OCI-LY7 (cell line): Measurements from ENCODE around the gene MIOS. TPM values are rescaled to one million over a fixed set of nuclear protein-coding genes. Genes with fewer than 3 reads are reported as not detected.
A peak's percentile ranks its signal among the peaks of the same experiment; 100 is the strongest.

Source experiments
- BruUV-seq: library from RNA; stranded (reverse); fragments of 400-500 nt; replicated peaks from 2 replicates; lab custom pipeline; 2021; lab: Mats Ljungman, UMichigan
- CTCF ChIA-PET: fragments of 300-600 bp; sonication (Branson Sonifier 250); formaldehyde crosslinking; loops from one replicate; lab custom pipeline; 2022; ENCODE audit warnings: antibody characterized with exemption; ENCODE audit not compliant: unreplicated experiment; lab: Charles Lee
- POLR2A ChIA-PET: fragments of 300-600 bp; sonication (Branson Sonifier 250); formaldehyde crosslinking; loops from one replicate; lab custom pipeline; 2022; ENCODE audit warnings: antibody characterized with exemption; lab: Charles Lee
- DNase-seq: peaks from one replicate; pipeline ENCODE4 v3.0.0-alpha.2; 2015; ENCODE audit warnings: low spot score
- H2AFZ ChIP-seq: fragments of 200-600 bp; sonication (generic), shearing (Covaris generic); 2 replicates; pipeline ENCODE4 v1.6.1; 2014; ENCODE audit warnings: mild to moderate bottlenecking, antibody characterized with exemption, low read length, moderate library complexity
- H3K27ac ChIP-seq: fragments of 200-600 bp; sonication (generic); 2 replicates; pipeline ENCODE4 v1.5.1; 2014; ENCODE audit warnings: mixed run types, low read depth, mild to moderate bottlenecking, moderate library complexity, low read length, inconsistent platforms; ENCODE audit not compliant: poor library complexity, severe bottlenecking
- H3K36me3 ChIP-seq: fragments of 200-600 bp; sonication (generic); 2 replicates; pipeline ENCODE4 v1.6.1; 2014; ENCODE audit warnings: mild to moderate bottlenecking, antibody characterized with exemption, low read length, moderate library complexity, mixed read lengths; ENCODE audit not compliant: insufficient read depth
- H3K4me1 ChIP-seq: fragments of 200-600 bp; sonication (generic); 2 replicates; pipeline ENCODE4 v1.5.1; 2014; ENCODE audit warnings: mild to moderate bottlenecking, low read length; ENCODE audit not compliant: insufficient read depth, poor library complexity, severe bottlenecking
- H3K4me2 ChIP-seq: fragments of 200-600 bp; sonication (generic); 2 replicates; pipeline ENCODE4 v1.6.1; 2014; ENCODE audit warnings: mild to moderate bottlenecking, low read length
- H3K4me3 ChIP-seq: fragments of 200-600 bp; sonication (generic); 2 replicates; pipeline ENCODE4 v1.5.1; 2014; ENCODE audit warnings: mild to moderate bottlenecking, low read depth, low read length; ENCODE audit not compliant: poor library complexity, severe bottlenecking
- H3K79me2 ChIP-seq: fragments of 200-600 bp; sonication (generic); 2 replicates; pipeline ENCODE4 v1.6.1; 2016; ENCODE audit warnings: low read depth, mild to moderate bottlenecking, low read length, moderate library complexity, mixed read lengths; ENCODE audit not compliant: insufficient read depth
- H3K9me2 ChIP-seq: fragments of 200-600 bp; sonication (generic); 2 replicates; pipeline ENCODE4 v1.6.1; 2016; ENCODE audit warnings: mild to moderate bottlenecking, low read length, mixed read lengths; ENCODE audit not compliant: insufficient read depth
- H3K9me3 ChIP-seq: fragments of 200-600 bp; sonication (generic); 2 replicates; pipeline ENCODE4 v1.6.1; 2014; ENCODE audit warnings: mild to moderate bottlenecking, mixed run types, low read length, mixed read lengths
- H4K20me1 ChIP-seq: fragments of 200-600 bp; sonication (generic); 2 replicates; pipeline ENCODE4 v1.6.1; 2014; ENCODE audit warnings: mild to moderate bottlenecking, antibody characterized with exemption, low read length, moderate library complexity, mixed read lengths; ENCODE audit not compliant: insufficient read depth
- EZH2phosphoT487 ChIP-seq: fragments of 200-600 bp; sonication (generic); IDR thresholded peaks from 2 replicates; pipeline ENCODE4 v1.6.1; 2018; ENCODE audit warnings: low read depth, borderline replicate concordance, mild to moderate bottlenecking, mixed run types, antibody characterized with exemption, low read length, moderate library complexity, mixed read lengths
- intact Hi-C: fragments of 100-400 bp; cut with micrococcal nuclease; formaldehyde crosslinking; loops from one replicate; pipeline ENCODE4 v1.10.0; 2022; ENCODE audit not compliant: unreplicated experiment
- total RNA-seq, 2 experiments: library from RNA; depleted of rRNA in 1 of 2; stranded (reverse); fragments of >200 nt in 1 of 2; shearing (Covaris generic) in 1 of 2; gene quantifications; 2 replicates each; pipeline ENCODE4 v1.2.3, GENCODE V29; 2014 to 2022
- TF ChIP-seq, protein P1 (sequence below): fragments of 200-600 bp; sonication (generic); conservative IDR thresholded peaks from 2 replicates; pipeline ENCODE4 v1.5.1; 2014; ENCODE audit warnings: mild to moderate bottlenecking, antibody characterized with exemption, low read length, moderate library complexity, mixed read lengths

Gene MIOS
- total RNA-seq, 2 experiments from 2014 or later: 24.9 to 25.8 TPM

- no peaks in the 10 kb centered on the region for H3K9me3 ChIP-seq
- H3K4me3 ChIP-seq: peak overlapping the region; percentile 79
- ChIA-PET CTCF (no interaction called here), POLR2A (interaction anchor here (0.6 to 1.0 kb wide), 7 partner anchors 11 to 857 kb away, joined by 3 to 4 read pairs (median 3); no protein-coding TSS in a partner anchor)
- H3K4me1 ChIP-seq: peaks cover 32% of the 10 kb centered on the region
- peaks cover 4% of the 10 kb centered on the region; the same call in 1 of the 2 replicates for H3K36me3 ChIP-seq
- DNase-seq: peak; percentile 8
- H3K79me2 ChIP-seq: peaks cover 34% of the 10 kb centered on the region; the same call in 1 of the 2 replicates
- peak overlapping the region; percentile 63 for H3K27ac ChIP-seq
- intact Hi-C loops: loop anchor here (2.0 to 5.0 kb wide), 4 partner anchors 307 to 406 kb away; partner anchors contain the start of gene C1GALT1
- H3K9me2 ChIP-seq: no peaks in the 10 kb centered on the region
- H3K4me2 ChIP-seq: peak overlapping the region; percentile 97
- no TSS peak for BruUV-seq
- TF ChIP-seq EZH2phosphoT487: no peak
- TF ChIP-seq, protein P1, sequence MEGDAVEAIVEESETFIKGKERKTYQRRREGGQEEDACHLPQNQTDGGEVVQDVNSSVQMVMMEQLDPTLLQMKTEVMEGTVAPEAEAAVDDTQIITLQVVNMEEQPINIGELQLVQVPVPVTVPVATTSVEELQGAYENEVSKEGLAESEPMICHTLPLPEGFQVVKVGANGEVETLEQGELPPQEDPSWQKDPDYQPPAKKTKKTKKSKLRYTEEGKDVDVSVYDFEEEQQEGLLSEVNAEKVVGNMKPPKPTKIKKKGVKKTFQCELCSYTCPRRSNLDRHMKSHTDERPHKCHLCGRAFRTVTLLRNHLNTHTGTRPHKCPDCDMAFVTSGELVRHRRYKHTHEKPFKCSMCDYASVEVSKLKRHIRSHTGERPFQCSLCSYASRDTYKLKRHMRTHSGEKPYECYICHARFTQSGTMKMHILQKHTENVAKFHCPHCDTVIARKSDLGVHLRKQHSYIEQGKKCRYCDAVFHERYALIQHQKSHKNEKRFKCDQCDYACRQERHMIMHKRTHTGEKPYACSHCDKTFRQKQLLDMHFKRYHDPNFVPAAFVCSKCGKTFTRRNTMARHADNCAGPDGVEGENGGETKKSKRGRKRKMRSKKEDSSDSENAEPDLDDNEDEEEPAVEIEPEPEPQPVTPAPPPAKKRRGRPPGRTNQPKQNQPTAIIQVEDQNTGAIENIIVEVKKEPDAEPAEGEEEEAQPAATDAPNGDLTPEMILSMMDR: no peak
- peaks cover 13% of the 10 kb centered on the region; the same call in 1 of the 2 replicates for H4K20me1 ChIP-seq
- H2AFZ ChIP-seq: peak overlapping the region; percentile 98
Measured at GRCh38 chr7:7565746-7566650, 686 bp upstream of the MIOS start.

GRCh38 chr7:7567898-7568531, 1.3 kb downstream of the MIOS start:
- peak; percentile 25 for DNase-seq
- ChIA-PET CTCF (interaction anchor here (1.4 kb wide), 1 partner anchor 113 kb away, joined by 5 read pairs; no protein-coding TSS in a partner anchor), POLR2A (interaction anchor here (0.6 to 2.7 kb wide), 7 partner anchors 18 to 386 kb away, joined by 3 to 17 read pairs (median 4); partner anchors contain the start of gene UMAD1)
- TSS peak; percentile 72 for BruUV-seq
- no peak overlapping the region; the same call in 1 of the 2 replicates for H2AFZ ChIP-seq
- H3K9me2 ChIP-seq: no peaks in the 10 kb centered on the region
- peaks cover 32% of the 10 kb centered on the region for H3K4me1 ChIP-seq
- H3K9me3 ChIP-seq: no peaks in the 10 kb centered on the region
- intact Hi-C loops: loop anchor here (1.0 to 5.0 kb wide), 5 partner anchors 72 to 404 kb away; partner anchors contain the start of genes C1GALT1 and UMAD1
- H3K4me2 ChIP-seq: peak overlapping the region; percentile 97
- peak overlapping the region; percentile 79 for H3K4me3 ChIP-seq
- H4K20me1 ChIP-seq: peaks cover 13% of the 10 kb centered on the region; the same call in 1 of the 2 replicates
- peaks cover 12% of the 10 kb centered on the region for H3K36me3 ChIP-seq
- TF ChIP-seq, protein P1: no peak
- no peak for TF ChIP-seq EZH2phosphoT487
- peaks cover 47% of the 10 kb centered on the region; the same call in 1 of the 2 replicates for H3K79me2 ChIP-seq
- peak overlapping the region; percentile 63 for H3K27ac ChIP-seq
